AG09319 (cell line): ENCODE results near the gene ADAMTS8.

Source experiments
- DNase-seq: peaks from one replicate; pipeline ENCODE4 v3.0.0-alpha.2; 2010; ENCODE audit warnings: low read depth; ENCODE audit errors: extremely low read depth
- CTCF ChIP-seq: IDR thresholded peaks from 2 replicates; pipeline ENCODE4 v1.5.1; 2011; ENCODE audit warnings: low read depth, mild to moderate bottlenecking, inconsistent platforms, low read length, moderate library complexity

ADAMTS8 gene

GRCh38 chr11:130473795-130474377, 45.5 kb upstream of the ADAMTS8 start:
- TF ChIP-seq CTCF, result no peak
- no peak for DNase-seq

- no peak for DNase-seq
- TF ChIP-seq CTCF, result no peak
Observed at GRCh38 chr11:130473056-130473794, 44.8 kb upstream of the ADAMTS8 start.

- no peak for DNase-seq
- no peak for TF ChIP-seq CTCF
Observed at GRCh38 chr11:130472434-130472961, 44.1 kb upstream of the ADAMTS8 start.

GRCh38 chr11:130471731-130472433, 43.5 kb upstream of the ADAMTS8 start:
- DNase-seq, result no peak
- no peak for TF ChIP-seq CTCF

GRCh38 chr11:130470832-130471706, 42.7 kb upstream of the ADAMTS8 start:
- DNase-seq, result no peak
- no peak for TF ChIP-seq CTCF

- TF ChIP-seq CTCF, result no peak
Observed at GRCh38 chr11:130469181-130469580, 40.8 kb upstream of the ADAMTS8 start.

More at GRCh38 chr11:130469181-130469580, 40.8 kb upstream of the ADAMTS8 start:
- no peak for DNase-seq
